ENCODE measurements around the gene MACROD1. TPM values are rescaled to one million over a fixed set of nuclear protein-coding genes. Genes with fewer than 3 reads are reported as not detected.

MACROD1 gene
- total and polyA plus RNA-seq, 9 of the 15 experiments (the other 6 are each of a cell fraction or from before 2014, with no cell fraction given), result 1.1 to 60.0 (median 26.4) TPM

- TF ChIP-seq CTCFL (IDR thresholded peaks at IDR 0.05; ENCODE audit: borderline replicate concordance, insufficient read depth, low read depth, low read length, poor library complexity, severe bottlenecking) (no peak), RUNX1 (IDR thresholded peaks at IDR 0.05; ENCODE audit: low read depth) (peak; percentile 13; the same call in 1 of the 2 replicates), CXXC5 (CRISPR knock-in tag; IDR thresholded peaks at IDR 0.05) (no peak), PCBP1 (IDR thresholded peaks at IDR 0.05; ENCODE audit: low read depth, low read length, poor library complexity, severe bottlenecking) (no peak), SMAD3 (CRISPR knock-in tag; conservative IDR thresholded peaks at IDR 0.05) (no peak), ZNF445 (CRISPR knock-in tag; IDR thresholded peaks at IDR 0.05; ENCODE audit: low read depth) (no peak), SOX6 (IDR thresholded peaks at IDR 0.05) (0 out of 2 replicates have a peak, but pooled peaks have one; percentile 10), ZNF512 (tag; IDR thresholded peaks at IDR 0.05) (no peak), ZZZ3 (IDR thresholded peaks at IDR 0.05) (no peak), NFE2L1 (tag; IDR thresholded peaks at IDR 0.05; ENCODE audit: borderline replicate concordance, low read depth) (no peak), ZNF282 (CRISPR knock-in tag; IDR thresholded peaks at IDR 0.05) (no peak), ZFPM2 (CRISPR knock-in tag; IDR thresholded peaks at IDR 0.05) (no peak), POLR2AphosphoS2 (IDR thresholded peaks at IDR 0.05; ENCODE audit: low read length) (peak; percentile 92; the same call in 1 of the 2 replicates), ZNF134 (CRISPR knock-in tag; conservative IDR thresholded peaks at IDR 0.05) (no peak), ZBTB33 (CRISPR knock-in tag; IDR thresholded peaks at IDR 0.05) (peak; percentile 69; the same call in 1 of the 2 replicates), CEBPB (tag; IDR thresholded peaks at IDR 0.05) (no peak), STAT5A (IDR thresholded peaks at IDR 0.05; ENCODE audit: borderline replicate concordance, low read length) (peak; percentile 22; the same call in 1 of the 2 replicates), MITF (IDR thresholded peaks at IDR 0.05) (no peak), RAD51 (IDR thresholded peaks at IDR 0.05; ENCODE audit: borderline replicate concordance, low read depth) (0 out of 2 replicates have a peak, but pooled peaks have one; percentile 26), NCOA6 (IDR thresholded peaks at IDR 0.05) (no peak), ZNF212 (CRISPR knock-in tag; IDR thresholded peaks at IDR 0.05) (no peak), ARNT (IDR thresholded peaks at IDR 0.05) (peak in 1 of 2 experiments; percentile 61; a peak in 1 of 4 replicates), MBD2 (IDR thresholded peaks at IDR 0.05; ENCODE audit: borderline replicate concordance, low read depth) (no peak), ZFX (CRISPR knock-in tag; IDR thresholded peaks at IDR 0.05) (no peak)
Observed at GRCh38 chr11:64204464-64204989, 38.6 kb upstream of the MACROD1 start (continued).
